HG02970 (cell line): ENCODE results near the gene CES2.
"Not testable (repeated sequence)": the region's sequence is repeated elsewhere in the genome, so short reads cannot be mapped to it uniquely, and the experiment has no call there.

Source experiments
- ATAC-seq: cut with Tn5 transposase; IDR thresholded peaks from one replicate; pipeline ENCODE4 v1.9.1; 2021; ENCODE audit warnings: mild to moderate bottlenecking, moderate library complexity, moderate number of reproducible peaks; ENCODE audit not compliant: unreplicated experiment, low FRiP score

The CES2 gene

DNA sequence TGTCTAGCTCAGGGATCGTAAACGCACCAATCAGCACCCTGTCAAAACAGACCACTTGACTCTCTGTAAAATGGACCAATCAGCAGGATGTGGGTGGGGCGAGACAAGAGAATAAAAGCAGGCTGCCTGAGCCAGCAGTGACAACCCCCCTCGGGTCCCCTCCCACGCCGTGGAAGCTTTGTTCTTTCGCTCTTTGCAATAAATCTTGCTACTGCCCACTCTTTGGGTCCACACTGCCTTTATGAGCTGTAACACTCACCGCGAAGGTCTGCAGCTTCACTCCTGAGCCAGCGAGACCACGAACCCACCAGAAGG lies 39.6 kb downstream of the CES2 start:
- ATAC-seq, result not testable (repeated sequence)

DNA sequence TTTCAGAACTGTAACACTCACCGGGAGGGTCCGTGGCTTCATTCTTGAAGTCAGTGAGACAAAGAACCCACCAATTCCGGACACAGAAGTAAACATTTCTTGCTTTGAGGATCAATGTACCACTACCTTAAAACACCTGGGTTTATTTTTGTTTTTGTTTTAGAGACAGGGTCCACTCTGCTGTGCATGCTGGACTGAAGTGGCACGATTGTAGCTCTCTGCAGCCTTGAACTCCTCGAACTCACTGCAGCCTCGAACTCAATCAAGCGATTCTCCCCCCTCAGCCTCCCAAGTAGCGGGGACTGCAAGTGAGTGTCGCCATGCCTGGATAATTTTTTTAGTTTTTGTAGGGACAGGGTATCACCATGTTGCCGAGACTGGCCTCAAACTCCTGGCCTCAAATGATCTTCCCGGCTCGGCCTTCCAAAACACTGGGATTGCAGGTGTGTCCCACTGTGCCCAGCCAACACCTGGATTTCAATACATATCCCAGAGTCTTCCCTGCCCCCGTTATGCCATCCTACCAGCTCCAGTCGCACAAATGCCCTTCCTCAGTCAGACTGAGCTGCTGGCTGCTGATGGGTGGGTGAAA lies 40.1 kb downstream of the CES2 start:
- ATAC-seq, result no peak

DNA sequence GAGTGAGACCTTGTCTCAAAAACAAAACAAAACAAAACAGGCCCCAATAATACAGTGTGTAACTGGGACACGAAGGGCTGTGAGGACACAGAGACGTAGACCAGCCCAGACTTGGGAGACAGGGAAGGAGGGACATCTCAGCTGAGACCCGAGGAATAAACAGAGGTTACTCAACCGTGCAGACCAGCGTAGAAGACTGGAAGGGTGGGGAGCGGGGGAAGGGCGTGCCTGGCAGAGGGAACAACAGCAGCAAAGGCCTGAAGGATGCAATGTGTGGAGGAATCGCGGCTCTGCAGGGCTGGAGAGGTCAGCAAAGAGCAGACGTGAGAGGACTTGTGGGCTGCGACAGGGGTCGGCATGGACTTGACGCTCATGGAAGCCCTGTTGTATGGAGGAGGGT lies 41.4 kb downstream of the CES2 start:
- ATAC-seq, result no peak

DNA sequence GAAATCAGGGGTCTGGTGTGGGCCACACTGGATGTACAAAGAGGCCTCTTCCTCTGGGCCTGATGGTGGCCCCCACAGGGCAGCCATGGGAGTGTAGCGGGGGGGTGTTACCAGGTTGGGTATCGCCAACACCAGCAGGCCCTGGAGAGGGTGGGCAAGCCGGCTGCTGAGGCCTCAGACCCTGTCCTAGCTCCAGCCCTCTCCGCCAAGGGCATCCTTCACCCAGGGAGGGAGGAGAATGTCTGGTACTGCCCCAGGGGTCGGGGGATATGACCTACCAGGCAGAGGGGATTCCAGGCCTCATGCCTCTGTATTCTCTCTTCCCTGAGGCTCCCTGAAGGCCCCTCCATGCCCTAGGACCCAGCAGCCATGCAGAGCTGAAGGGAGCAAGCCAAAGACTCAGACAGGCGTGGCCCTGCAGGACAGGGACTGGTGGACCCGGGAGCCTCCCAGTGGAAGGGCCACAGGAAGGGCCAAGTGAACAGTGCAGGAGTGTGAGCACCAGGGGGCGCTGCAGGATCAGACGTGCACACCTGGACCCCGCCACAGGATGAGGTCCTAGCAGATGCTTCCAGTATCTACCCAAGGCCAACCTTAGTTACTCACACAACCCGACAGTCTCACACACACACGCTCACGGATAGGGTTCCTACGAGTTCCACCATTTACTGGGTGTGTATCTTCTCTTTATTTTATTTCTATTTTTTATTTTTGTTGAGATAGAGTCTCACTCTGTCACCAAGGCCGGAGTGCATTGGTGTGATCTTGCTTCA lies 42.2 kb downstream of the CES2 start:
- no peak for ATAC-seq

GRCh38 chr16:66979011-66979717 lies 43.8 kb downstream of the CES2 start:
- ATAC-seq, result no peak

GRCh38 chr16:66983033-66983432 lies 47.7 kb downstream of the CES2 start:
- no peak for ATAC-seq

DNA sequence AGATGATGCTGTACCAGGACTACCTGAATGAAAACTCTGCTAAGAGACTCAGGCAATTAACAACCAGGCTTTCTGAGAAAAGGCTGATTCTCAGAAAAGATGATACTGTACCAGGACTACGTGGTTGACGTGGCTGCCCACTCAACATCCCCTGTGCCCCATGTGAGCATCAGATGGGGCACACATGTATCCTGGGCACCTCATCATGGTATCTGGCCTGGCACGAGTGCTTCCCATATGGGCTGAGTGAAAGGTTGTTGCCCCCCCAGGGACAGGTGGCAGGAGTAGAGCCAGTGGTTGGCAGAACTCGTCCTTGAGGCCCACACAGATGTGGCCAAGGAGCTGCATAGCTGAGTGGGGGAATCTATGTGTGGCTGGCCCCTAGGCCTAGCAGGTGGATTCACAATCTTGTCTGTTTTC lies 49.6 kb downstream of the CES2 start:
- ATAC-seq, result no peak

DNA sequence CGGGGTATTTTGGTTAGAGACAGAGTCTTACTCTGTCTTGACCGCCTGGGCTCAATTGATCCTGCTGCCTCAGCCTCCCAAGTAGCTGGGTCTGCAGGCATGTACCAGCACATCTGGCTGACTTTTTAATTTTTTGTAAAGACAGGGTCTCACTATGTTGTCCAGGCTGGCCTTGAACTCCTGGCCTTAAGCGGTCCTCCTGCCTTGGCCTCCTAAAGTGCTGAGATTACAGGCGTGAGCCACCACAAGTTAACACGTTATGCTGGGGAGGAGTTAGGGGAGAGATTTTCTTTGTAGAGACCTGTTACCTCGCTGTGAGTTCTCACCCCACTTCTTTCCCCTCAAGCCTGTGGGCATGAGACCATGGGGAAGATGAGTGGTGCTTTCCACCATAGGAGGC lies 51.2 kb downstream of the CES2 start:
- ATAC-seq, result no peak

DNA sequence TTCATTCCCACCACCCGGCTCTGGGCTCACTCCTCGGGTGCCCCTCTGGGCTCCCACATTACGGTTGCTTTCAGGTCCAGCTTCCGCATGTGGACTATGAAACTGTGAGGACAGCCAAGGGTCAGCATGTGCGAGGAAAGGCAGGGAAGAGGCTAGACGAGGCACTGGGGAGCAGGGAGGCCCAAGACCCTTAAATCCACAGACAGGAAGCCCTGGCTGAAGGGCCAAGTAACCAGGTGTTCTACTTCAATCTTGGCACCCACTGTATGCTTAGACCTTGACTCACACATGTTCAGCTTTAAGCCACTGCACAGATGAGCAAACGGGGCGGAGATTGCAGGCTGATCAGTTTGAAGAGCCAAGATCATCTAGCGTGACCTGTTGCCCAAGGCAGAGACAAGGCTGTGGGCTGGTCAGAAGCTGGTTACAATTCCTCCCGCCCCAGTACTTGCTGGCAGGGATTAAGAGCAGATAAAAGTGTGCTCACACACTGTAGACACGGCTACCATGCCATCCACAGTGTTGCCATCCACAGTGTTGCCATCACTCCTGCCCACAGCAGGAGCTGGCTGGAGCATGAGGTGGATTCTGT lies 53.0 kb downstream of the CES2 start, which contains the start of gene CES4A:
Gene CES4A (plus strand): TSS at position 393 of the 592 bp plus-strand sequence. CDS start 184 bp downstream, at position 577.
- ATAC-seq, result no peak

- no peak for ATAC-seq
These were observed 56.3 kb downstream of the CES2 start for GRCh38 chr16:66991545-66992077.

GRCh38 chr16:66993558-66993957 lies 58.2 kb downstream of the CES2 start:
- ATAC-seq, result not testable (repeated sequence)
